HepG2 (cell line): Measurements from ENCODE around the gene PMVK. TPM values are rescaled to one million over a fixed set of nuclear protein-coding genes. Genes with fewer than 3 reads are reported as not detected.

Experiments used
- HMG20B ChIP-seq: conservative IDR thresholded peaks from 2 replicates; pipeline ENCODE4 v1.6.1; 2016; ENCODE audit warnings: missing genetic modification reagents, missing compliant biosample characterization
- HMGXB4 ChIP-seq, 2 experiments: sonication (generic) in 1 of 2; formaldehyde crosslinking in 1 of 2; IDR thresholded peaks; 2 replicates each; pipeline versions ENCODE4 v1.4.0 to v1.6.1; 2018 to 2020; ENCODE audit warnings: missing genetic modification reagents in 2 of 2, borderline replicate concordance in 1 of 2, low read depth in 1 of 2, mild to moderate bottlenecking in 1 of 2, missing biosample characterization in 1 of 2
- KIAA2018 ChIP-seq: sonication (generic); formaldehyde crosslinking; IDR thresholded peaks from 2 replicates; pipeline ENCODE4 v1.5.0; 2020; ENCODE audit warnings: mild to moderate bottlenecking, missing genetic modification reagents, borderline replicate concordance
- ZBTB43 ChIP-seq: sonication (generic); formaldehyde crosslinking; conservative IDR thresholded peaks from 2 replicates; pipeline ENCODE4 v1.4.0; 2020; ENCODE audit warnings: missing genetic modification reagents
- ZNF317 ChIP-seq: sonication (generic); formaldehyde crosslinking; IDR thresholded peaks from 2 replicates; pipeline ENCODE4 v1.5.0; 2020; ENCODE audit warnings: mild to moderate bottlenecking, missing genetic modification reagents
- ZNF331 ChIP-seq: sonication (generic); formaldehyde crosslinking; IDR thresholded peaks from 2 replicates; pipeline ENCODE4 v1.4.0; 2020; ENCODE audit warnings: missing genetic modification reagents
- ZNF674 ChIP-seq: sonication (generic); formaldehyde crosslinking; IDR thresholded peaks from 2 replicates; pipeline ENCODE4 v1.5.0; 2020; ENCODE audit warnings: low read depth, mild to moderate bottlenecking, missing genetic modification reagents
- polyA plus RNA-seq, 8 experiments: library from polyadenylated mRNA; depleted of rRNA in 3 of 8; stranded (reverse) in 7 of 8; unstranded in 1 of 8; fragments of >200 nt; fragmentation: Illumina TruSeq in 4 of 8; extraction: Trizol in 4 of 8; gene quantifications; 2 replicates each; pipeline versions ENCODE4 v1.2.1 to v1.2.3, GENCODE V29; 2011 to 2016; ENCODE audit warnings: low read depth in 4 of 8, missing spikeins in 1 of 8, mixed read lengths in 1 of 8; ENCODE audit not compliant: insufficient read depth in 1 of 8
- total RNA-seq, 5 experiments: library from RNA; depleted of rRNA; stranded (reverse); fragments of >200 nt; fragmentation: Illumina TruSeq; extraction: Trizol; gene quantifications; 2 replicates each; pipeline ENCODE4 v1.2.3, GENCODE V29; 2016; ENCODE audit warnings: low read depth in 1 of 5

Gene PMVK
- total and polyA plus RNA-seq, 2 of the 13 experiments (the other 11 are each of a cell fraction or from before 2014, with no cell fraction given), result 3.9 to 12.6 TPM

- TF ChIP-seq ZBTB43 (CRISPR knock-in tag) (no peak), HMG20B (no peak), ZNF317 (no peak), ZNF331 (CRISPR knock-in tag) (no peak), HMGXB4 (CRISPR knock-in tag; IDR thresholded peaks at IDR 0.05; ENCODE audit: borderline replicate concordance in 1 of 2, low read depth in 1 of 2) (no peak), ZNF674 (CRISPR knock-in tag) (no peak), KIAA2018 (CRISPR knock-in tag) (no peak)
Observed at GRCh38 chr1:154940651-154941194, 4.2 kb upstream of the PMVK start (continued).
